Breast epithelium (tissue), 4 donors: ENCODE results near the gene ACLY. TPM values are rescaled to one million over a fixed set of nuclear protein-coding genes. Genes with fewer than 3 reads are reported as not detected.

Experiments used
- DNase-seq, 2 donors: peaks; one replicate each; pipeline ENCODE4 v3.0.0-alpha.2; 2019; ENCODE audit warnings: low spot score in 2 of 2
- H3K27ac ChIP-seq, 2 donors: fragments of 200-600 bp; sonication (generic) in 1 of 2; one replicate each; pipeline ENCODE4 v1.5.1; 2016 to 2019; ENCODE audit warnings: mild to moderate bottlenecking in 1 of 2
- H3K27me3 ChIP-seq, 2 donors: fragments of 200-600 bp; sonication (generic) in 1 of 2; one replicate each; pipeline versions ENCODE4 v1.5.1 to v1.6.0; 2017 to 2019; ENCODE audit warnings: control low read depth in 1 of 2, mild to moderate bottlenecking in 1 of 2
- H3K36me3 ChIP-seq: fragments of 200-600 bp; one replicate; pipeline ENCODE4 v1.5.1; 2019
- H3K4me1 ChIP-seq, 2 donors: fragments of 200-600 bp; sonication (generic); one replicate each; pipeline ENCODE4 v1.5.1; 2016 to 2019; ENCODE audit warnings: control low read depth in 1 of 2
- H3K4me3 ChIP-seq, 3 donors: fragments of 200-600 bp; sonication (generic); 1 replicate in 2 of 3; 2 replicates in 1 of 3; pipeline ENCODE4 v1.5.1; 2016 to 2019; ENCODE audit warnings: mild to moderate bottlenecking in 3 of 3, moderate library complexity in 2 of 3
- H3K9me3 ChIP-seq, 2 donors: fragments of 200-600 bp; sonication (generic) in 1 of 2; one replicate each; pipeline ENCODE4 v1.5.1; 2016 to 2019; ENCODE audit warnings: control low read depth in 1 of 2
- POLR2A ChIP-seq: fragments of 450-650 bp; IDR thresholded peaks from one replicate; pipeline ENCODE4 v1.6.1; 2016; ENCODE audit warnings: antibody characterized with exemption, mild to moderate bottlenecking, moderate library complexity
- POLR2AphosphoS5 ChIP-seq, 3 donors: sonication (generic); formaldehyde crosslinking; IDR thresholded peaks; one replicate each; pipeline ENCODE4 v1.6.1; 2017; ENCODE audit warnings: antibody characterized with exemption in 3 of 3
- intact Hi-C: fragments of 100-400 bp; cut with DNase I; formaldehyde crosslinking; loops from one replicate; pipeline ENCODE4 v1.15.1; 2023; ENCODE audit warnings: low total_unique reads
- total RNA-seq, 3 donors: library from RNA; depleted of rRNA; stranded (reverse); fragments of >200 nt; gene quantifications; one replicate each; pipeline ENCODE4 v1.1.0, GENCODE V29; 2016
- TF ChIP-seq, protein P1 (sequence below), 3 donors: fragments of 450-650 bp; IDR thresholded peaks; one replicate each; pipeline ENCODE4 v1.5.1; 2016 to 2017; ENCODE audit warnings: antibody characterized with exemption in 3 of 3, mild to moderate bottlenecking in 3 of 3, moderate library complexity in 3 of 3

The ACLY gene
- total RNA-seq, 3 donors from 2014 or later = 50.1 to 84.2 (median 66.3) TPM

DNA sequence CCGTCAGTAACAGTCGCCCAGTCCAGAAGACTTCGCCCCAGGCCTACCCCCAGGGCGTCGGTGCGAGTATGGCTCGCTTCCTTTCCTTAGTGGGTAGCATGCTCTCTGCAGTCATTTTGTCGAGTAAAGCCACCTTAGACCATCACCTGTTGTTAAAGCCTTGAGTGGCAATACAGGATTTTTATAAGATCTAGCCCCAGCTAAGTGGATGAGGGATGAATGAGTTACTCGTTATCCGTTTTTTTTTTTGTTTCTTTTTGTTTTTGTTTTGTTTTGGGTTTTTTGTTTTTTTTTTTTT is 53.2 kb downstream of the ACLY start:
- H3K4me3 ChIP-seq = peak overlapping the region; percentile 96 to 98 (median 97)

GRCh38 chr17:41864836-41865595 is 53.7 kb downstream of the ACLY start, which contains the start of gene KLHL11:
KLHL11 (minus strand) TSS chr17:41865423; CDS start chr17:41865370, 53 bp downstream.
- TF ChIP-seq, protein P1, sequence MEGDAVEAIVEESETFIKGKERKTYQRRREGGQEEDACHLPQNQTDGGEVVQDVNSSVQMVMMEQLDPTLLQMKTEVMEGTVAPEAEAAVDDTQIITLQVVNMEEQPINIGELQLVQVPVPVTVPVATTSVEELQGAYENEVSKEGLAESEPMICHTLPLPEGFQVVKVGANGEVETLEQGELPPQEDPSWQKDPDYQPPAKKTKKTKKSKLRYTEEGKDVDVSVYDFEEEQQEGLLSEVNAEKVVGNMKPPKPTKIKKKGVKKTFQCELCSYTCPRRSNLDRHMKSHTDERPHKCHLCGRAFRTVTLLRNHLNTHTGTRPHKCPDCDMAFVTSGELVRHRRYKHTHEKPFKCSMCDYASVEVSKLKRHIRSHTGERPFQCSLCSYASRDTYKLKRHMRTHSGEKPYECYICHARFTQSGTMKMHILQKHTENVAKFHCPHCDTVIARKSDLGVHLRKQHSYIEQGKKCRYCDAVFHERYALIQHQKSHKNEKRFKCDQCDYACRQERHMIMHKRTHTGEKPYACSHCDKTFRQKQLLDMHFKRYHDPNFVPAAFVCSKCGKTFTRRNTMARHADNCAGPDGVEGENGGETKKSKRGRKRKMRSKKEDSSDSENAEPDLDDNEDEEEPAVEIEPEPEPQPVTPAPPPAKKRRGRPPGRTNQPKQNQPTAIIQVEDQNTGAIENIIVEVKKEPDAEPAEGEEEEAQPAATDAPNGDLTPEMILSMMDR (IDR thresholded peaks at IDR 0.05) = peak in 2 of 3 donors; percentile 9
- TF ChIP-seq POLR2A (no peak), POLR2AphosphoS5 (IDR thresholded peaks at IDR 0.05) (peak; percentile 81 to 84 (median 82))
- Histone ChIP-seq H3K36me3 (no peaks in the 10 kb centered on the region), H3K9me3 (no peaks in the 10 kb centered on the region), H3K27me3 (no peaks in the 10 kb centered on the region), H3K4me1 (peaks cover 9 to 12% of the 10 kb centered on the region in 2 donors), H3K27ac (peak within 1 kb of the TSS; percentile 93 to 98), H3K4me3 (peak within 1 kb of the TSS; percentile 96 to 98 (median 97))
- DNase-seq = peak; percentile 82 to 87
- intact Hi-C loops = no loop called here

More for the DNA sequence above, 53.2 kb downstream of the ACLY start:
- Histone ChIP-seq H3K9me3 (no peaks in the 10 kb centered on the region), H3K27ac (peak overlapping the region; percentile 93 to 98), H3K36me3 (no peaks in the 10 kb centered on the region), H3K4me1 (peaks cover 9 to 12% of the 10 kb centered on the region in 2 donors), H3K27me3 (no peaks in the 10 kb centered on the region)
- intact Hi-C loops = no loop called here
- DNase-seq = no peak
- TF ChIP-seq POLR2A (no peak), POLR2AphosphoS5 (IDR thresholded peaks at IDR 0.05) (peak in 2 of 3 donors; percentile 0 to 11)
- TF ChIP-seq, protein P1 (IDR thresholded peaks at IDR 0.05) = no peak

DNA sequence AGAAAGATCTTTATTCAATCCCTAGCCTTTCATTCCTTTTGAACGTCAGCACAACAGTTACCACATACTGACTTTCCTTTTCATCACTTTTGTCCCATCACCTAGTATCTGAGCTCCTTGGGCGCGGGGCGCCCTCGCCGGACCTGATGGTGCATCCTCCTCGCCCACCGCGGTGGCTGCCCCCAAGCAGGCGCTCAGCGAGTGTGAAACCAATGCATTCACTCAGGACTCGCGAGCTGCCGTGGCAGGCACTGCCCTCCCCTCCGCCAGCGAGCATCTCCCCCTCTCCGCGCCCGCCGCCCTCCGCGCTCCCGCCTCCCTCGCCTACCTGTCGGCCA is 54.3 kb downstream of the ACLY start:
- Histone ChIP-seq H3K27me3 (no peaks in the 10 kb centered on the region), H3K36me3 (no peaks in the 10 kb centered on the region), H3K27ac (peak overlapping the region; percentile 93 to 98), H3K4me1 (peaks cover 9 to 12% of the 10 kb centered on the region in 2 donors), H3K4me3 (peak overlapping the region; percentile 96 to 98 (median 97)), H3K9me3 (no peaks in the 10 kb centered on the region)
- DNase-seq = peak in 1 of 2 donors; percentile 41
- intact Hi-C loops = no loop called here
- TF ChIP-seq POLR2A (no peak), POLR2AphosphoS5 (IDR thresholded peaks at IDR 0.05) (no peak)
- TF ChIP-seq, protein P1 (IDR thresholded peaks at IDR 0.05) = no peak

DNA sequence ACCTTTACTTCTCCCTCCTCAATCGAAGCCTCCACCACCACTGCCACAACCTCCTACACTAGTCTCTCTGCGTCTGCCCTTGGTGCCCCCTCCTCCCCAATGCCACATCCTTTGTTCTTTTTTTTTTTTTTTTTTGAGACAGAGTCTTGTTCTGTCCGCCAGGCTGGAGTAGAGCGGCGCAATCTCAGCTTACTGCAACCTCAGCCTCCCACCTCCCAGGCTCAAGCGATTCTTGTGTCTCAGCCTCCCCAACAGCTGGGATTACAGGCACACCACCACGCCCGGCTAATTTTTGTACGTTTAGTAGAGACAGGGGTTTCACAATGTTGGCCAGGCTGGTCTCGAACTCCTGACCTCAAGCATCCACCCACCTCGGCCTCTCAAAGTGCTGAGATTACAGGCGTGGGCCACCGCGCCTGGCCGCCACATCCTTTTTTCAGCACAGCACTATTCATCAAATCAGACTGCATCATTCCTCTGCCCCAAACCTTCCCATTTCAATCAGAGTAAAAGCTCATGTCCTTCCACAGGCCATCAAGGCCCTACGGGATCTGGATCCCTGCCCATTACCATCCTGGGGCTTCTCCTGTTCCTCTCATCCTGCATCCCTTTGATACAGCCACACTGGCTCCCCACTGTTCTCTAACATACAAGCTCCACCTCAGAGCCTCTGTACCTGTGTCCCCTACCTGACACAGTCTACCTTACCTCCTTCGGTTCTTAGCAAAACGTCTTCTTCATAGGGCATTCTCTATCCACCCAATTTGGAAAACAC is 55.5 kb downstream of the ACLY start:
- Histone ChIP-seq H3K27ac (no peak overlapping the region), H3K9me3 (no peaks in the 10 kb centered on the region), H3K4me3 (peak overlapping the region in 2 of 3 donors; percentile 96 to 98), H3K36me3 (no peaks in the 10 kb centered on the region), H3K4me1 (peaks cover 9 to 12% of the 10 kb centered on the region in 2 donors), H3K27me3 (no peaks in the 10 kb centered on the region)
- TF ChIP-seq POLR2A (no peak), POLR2AphosphoS5 (IDR thresholded peaks at IDR 0.05) (no peak)
- TF ChIP-seq, protein P1 (IDR thresholded peaks at IDR 0.05) = no peak
- no peak for DNase-seq
- intact Hi-C loops = no loop called here
